ENCODE results near the gene PIEZO2.
"Not testable (repeated sequence)": the region's sequence is repeated elsewhere in the genome, so short reads cannot be mapped to it uniquely, and the experiment has no call there.

PIEZO2 gene

GRCh38 chr18:11148680-11149440 lies 509 bp downstream of the PIEZO2 start:
- DNase-seq, result no peak

GRCh38 chr18:11147962-11148679 lies 1.2 kb downstream of the PIEZO2 start:
- DNase-seq, result no peak

GRCh38 chr18:11147371-11147951 lies 1.9 kb downstream of the PIEZO2 start:
- DNase-seq, result no peak

- no peak for DNase-seq
These were observed 2.4 kb downstream of the PIEZO2 start for GRCh38 chr18:11146947-11147345.

- no peak for DNase-seq
These were observed 3.0 kb downstream of the PIEZO2 start for GRCh38 chr18:11146238-11146946.

- DNase-seq, result no peak
These were observed 3.8 kb downstream of the PIEZO2 start for GRCh38 chr18:11145413-11146191.

- DNase-seq, result no peak
These were observed 12.0 kb downstream of the PIEZO2 start for GRCh38 chr18:11137400-11137799.

GRCh38 chr18:11136241-11136640 lies 13.1 kb downstream of the PIEZO2 start:
- DNase-seq, result no peak

- DNase-seq, result no peak
These were observed 14.4 kb downstream of the PIEZO2 start for GRCh38 chr18:11134940-11135339.

GRCh38 chr18:11129059-11129458 lies 20.3 kb downstream of the PIEZO2 start:
- not testable (repeated sequence) for DNase-seq

- no peak for DNase-seq
These were observed 23.7 kb downstream of the PIEZO2 start for GRCh38 chr18:11125492-11126315.

GRCh38 chr18:11124054-11124453 lies 25.3 kb downstream of the PIEZO2 start:
- DNase-seq, result no peak

- DNase-seq, result no peak
These were observed 27.9 kb downstream of the PIEZO2 start for GRCh38 chr18:11121443-11121849.

GRCh38 chr18:11119959-11120587 lies 29.3 kb downstream of the PIEZO2 start:
- DNase-seq, result no peak

GRCh38 chr18:11119550-11119949 lies 29.8 kb downstream of the PIEZO2 start:
- DNase-seq, result no peak

- DNase-seq, result no peak
These were observed 31.2 kb downstream of the PIEZO2 start for GRCh38 chr18:11118051-11118766.

- DNase-seq, result no peak
These were observed 34.1 kb downstream of the PIEZO2 start for GRCh38 chr18:11115276-11115675.

- DNase-seq, result no peak
These were observed 34.7 kb downstream of the PIEZO2 start for GRCh38 chr18:11114653-11115052.

- DNase-seq, result no peak
These were observed 35.4 kb downstream of the PIEZO2 start for GRCh38 chr18:11113937-11114336.

- DNase-seq, result no peak
These were observed 36.3 kb downstream of the PIEZO2 start for GRCh38 chr18:11113046-11113548.
